ENCODE data around the gene PHLDB1. TPM values are rescaled to one million over a fixed set of nuclear protein-coding genes. Genes with fewer than 3 reads are reported as not detected.
"Not testable (repeated sequence)": the region's sequence is repeated elsewhere in the genome, so short reads cannot be mapped to it uniquely, and the experiment has no call there.

Gene PHLDB1
- polyA plus RNA-seq, 1 donor = 155 TPM

GRCh38 chr11:118684187-118684586 is 76.8 kb downstream of the PHLDB1 start:
- DNase-seq = no peak

- no peak for DNase-seq
Measured at GRCh38 chr11:118687906-118688305, 80.5 kb downstream of the PHLDB1 start.

GRCh38 chr11:118688339-118688738 is 80.9 kb downstream of the PHLDB1 start:
- not testable (repeated sequence) for DNase-seq

- no peak for DNase-seq
Measured at GRCh38 chr11:118688851-118689502, 81.6 kb downstream of the PHLDB1 start.

GRCh38 chr11:118689503-118689851 is 82.1 kb downstream of the PHLDB1 start:
- no peak for DNase-seq

- DNase-seq = peak; percentile 92
Measured at GRCh38 chr11:118689852-118690552, 82.6 kb downstream of the PHLDB1 start.

GRCh38 chr11:118690553-118691304 is 83.3 kb downstream of the PHLDB1 start:
- no peak for DNase-seq

GRCh38 chr11:118691926-118692830 is 84.8 kb downstream of the PHLDB1 start:
- DNase-seq = no peak

GRCh38 chr11:118694185-118694584 is 86.8 kb downstream of the PHLDB1 start:
- no peak for DNase-seq

GRCh38 chr11:118694771-118695170 is 87.4 kb downstream of the PHLDB1 start:
- DNase-seq = no peak

GRCh38 chr11:118696673-118697226 is 89.3 kb downstream of the PHLDB1 start:
- DNase-seq = no peak

GRCh38 chr11:118697346-118697745 is 89.9 kb downstream of the PHLDB1 start:
- DNase-seq = no peak

- no peak for DNase-seq
Measured at GRCh38 chr11:118699506-118700220, 92.2 kb downstream of the PHLDB1 start.

- DNase-seq = no peak
Measured at GRCh38 chr11:118703563-118704106, 96.2 kb downstream of the PHLDB1 start.

- no peak for DNase-seq
Measured at GRCh38 chr11:118705111-118705741, 97.8 kb downstream of the PHLDB1 start.

- DNase-seq = no peak
Measured at GRCh38 chr11:118705791-118706545, 98.6 kb downstream of the PHLDB1 start.

- DNase-seq = no peak
Measured at GRCh38 chr11:118706546-118706825, 99.1 kb downstream of the PHLDB1 start.

Data from left kidney (tissue), 2 donors.